ENCODE results near the gene HELZ.

GRCh38 chr17:67080804-67081203 is 164.2 kb downstream of the HELZ start:
- no peak for TF ChIP-seq CTCF (IDR thresholded peaks at IDR 0.05; ENCODE audit: extremely low read depth in 1 of 2, insufficient read depth in 1 of 2, low read depth in 1 of 2, low read length in 2 of 2)
- TF ChIP-seq, protein P1, sequence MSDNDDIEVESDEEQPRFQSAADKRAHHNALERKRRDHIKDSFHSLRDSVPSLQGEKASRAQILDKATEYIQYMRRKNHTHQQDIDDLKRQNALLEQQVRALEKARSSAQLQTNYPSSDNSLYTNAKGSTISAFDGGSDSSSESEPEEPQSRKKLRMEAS (IDR thresholded peaks at IDR 0.05; ENCODE audit: insufficient read depth, insufficient read length): no peak
- no peak for TF ChIP-seq POLR2A (IDR thresholded peaks at IDR 0.05; ENCODE audit: low read depth, low read length)
